HEK293 (cell line): ENCODE data around the gene ZNF561.

Experiments
- CTCF ChIA-PET: fragments of 350-600 bp; formaldehyde crosslinking; extraction: SDS; loops from one replicate; lab custom pipeline; 2021; ENCODE audit warnings: antibody characterized with exemption; lab: Yijun Ruan, JAX
- POLR2A ChIA-PET: fragments of 300-600 bp; formaldehyde crosslinking; extraction: SDS; loops from one replicate; lab custom pipeline; 2020; ENCODE audit warnings: antibody characterized with exemption, inconsistent platforms; lab: Yijun Ruan, JAX
- H3K27ac ChIP-seq: fragments of 200-500 bp; sonication (Bioruptor generic); 2 replicates; pipeline ENCODE4 v1.5.1; 2014; ENCODE audit warnings: low read depth, low read length, control low read depth, inconsistent platforms; ENCODE audit errors: extremely low read depth
- H3K36me3 ChIP-seq, 2 experiments: fragments of 200-500 bp in 1 of 2; sonication (Bioruptor generic) in 1 of 2; 1 replicate in 1 of 2; 2 replicates in 1 of 2; pipeline ENCODE4 v1.5.1; 2014 to 2017; ENCODE audit warnings: inconsistent platforms in 2 of 2, low read length in 2 of 2; ENCODE audit not compliant: control insufficient read depth in 2 of 2, insufficient read depth in 1 of 2
- H3K4me1 ChIP-seq: fragments of 200-500 bp; sonication (Bioruptor generic); 2 replicates; pipeline ENCODE4 v1.5.1; 2014; ENCODE audit warnings: mild to moderate bottlenecking, low read length, inconsistent platforms; ENCODE audit not compliant: control insufficient read depth, insufficient read depth
- H3K4me3 ChIP-seq: 2 replicates; pipeline ENCODE4 v1.5.1; 2011; ENCODE audit warnings: low read depth, mild to moderate bottlenecking, control low read depth, low read length, moderate library complexity
- H3K9me3 ChIP-seq: fragments of 200-500 bp; sonication (Bioruptor generic); 2 replicates; pipeline ENCODE4 v1.5.1; 2014; ENCODE audit warnings: low read depth, low read length, inconsistent platforms; ENCODE audit not compliant: control insufficient read depth, insufficient read depth
- BCL6B ChIP-seq: fragments of 450-650 bp; formaldehyde crosslinking; IDR thresholded peaks from 2 replicates; pipeline ENCODE4 v1.5.1; 2017; ENCODE audit warnings: missing biosample characterization, missing genetic modification characterization
- ELK4 ChIP-seq: IDR thresholded peaks from 2 replicates; pipeline ENCODE4 v1.6.1; 2011; ENCODE audit warnings: mild to moderate bottlenecking, low read depth, low read length, borderline replicate concordance
- HOXC10 ChIP-seq: sonication (generic); formaldehyde crosslinking; IDR thresholded peaks from 2 replicates; pipeline ENCODE4 v1.8.1; 2023; ENCODE audit warnings: mild to moderate bottlenecking, missing genetic modification reagents
- KLF7 ChIP-seq: fragments of 450-650 bp; formaldehyde crosslinking; IDR thresholded peaks from 2 replicates; pipeline ENCODE4 v1.5.1; 2016; ENCODE audit warnings: missing biosample characterization, missing genetic modification characterization, borderline replicate concordance
- KLF9 ChIP-seq: fragments of 450-650 bp; formaldehyde crosslinking; IDR thresholded peaks from 2 replicates; pipeline ENCODE4 v1.5.1; 2016; ENCODE audit warnings: missing biosample characterization, missing genetic modification characterization, low read depth
- OVOL3 ChIP-seq: fragments of 450-650 bp; formaldehyde crosslinking; IDR thresholded peaks from 2 replicates; pipeline ENCODE4 v1.5.1; 2016; ENCODE audit warnings: missing biosample characterization, missing genetic modification characterization
- SETDB1 ChIP-seq: IDR thresholded peaks from one replicate; pipeline ENCODE4 v1.6.1; 2017; ENCODE audit warnings: mild to moderate bottlenecking, low read length, moderate library complexity, mixed read lengths; ENCODE audit not compliant: insufficient read length
- ZBTB1 ChIP-seq: fragments of 450-650 bp; formaldehyde crosslinking; IDR thresholded peaks from 2 replicates; pipeline ENCODE4 v1.5.1; 2016; ENCODE audit warnings: missing biosample characterization, missing genetic modification characterization
- ZBTB17 ChIP-seq: fragments of 450-650 bp; formaldehyde crosslinking; IDR thresholded peaks from 2 replicates; pipeline ENCODE4 v1.5.1; 2016; ENCODE audit warnings: missing biosample characterization, missing genetic modification characterization
- ZBTB21 ChIP-seq: fragments of 450-650 bp; formaldehyde crosslinking; IDR thresholded peaks from 2 replicates; pipeline ENCODE4 v1.5.1; 2017; ENCODE audit warnings: missing biosample characterization, missing genetic modification characterization
- ZNF112 ChIP-seq: fragments of 450-650 bp; formaldehyde crosslinking; IDR thresholded peaks from 2 replicates; pipeline ENCODE4 v1.5.0; 2017; ENCODE audit warnings: missing biosample characterization, missing genetic modification characterization
- ZNF140 ChIP-seq: fragments of 450-650 bp; formaldehyde crosslinking; IDR thresholded peaks from 2 replicates; pipeline ENCODE4 v1.5.1; 2016; ENCODE audit warnings: missing biosample characterization, missing genetic modification characterization
- ZNF184 ChIP-seq: fragments of 450-650 bp; IDR thresholded peaks from 2 replicates; pipeline ENCODE4 v1.5.1; 2018; ENCODE audit warnings: missing biosample characterization, mild to moderate bottlenecking, missing genetic modification characterization
- ZNF274 ChIP-seq, 2 experiments: fragments of 200-500 bp in 1 of 2; fragments of 450-650 bp in 1 of 2; sonication (Bioruptor generic) in 1 of 2; formaldehyde crosslinking in 1 of 2; IDR thresholded peaks; 2 replicates each; pipeline versions ENCODE4 v1.5.1 to v1.6.1; 2014 to 2016; ENCODE audit warnings: borderline replicate concordance in 1 of 2, inconsistent platforms in 1 of 2, low read length in 1 of 2, missing biosample characterization in 1 of 2, missing genetic modification characterization in 1 of 2
- ZNF280D ChIP-seq: fragments of 450-650 bp; formaldehyde crosslinking; IDR thresholded peaks from 2 replicates; pipeline ENCODE4 v1.5.1; 2016; ENCODE audit warnings: missing biosample characterization, missing genetic modification characterization
- ZNF335 ChIP-seq: fragments of 450-650 bp; formaldehyde crosslinking; conservative IDR thresholded peaks from 2 replicates; pipeline ENCODE4 v1.5.1; 2016; ENCODE audit warnings: missing biosample characterization, missing genetic modification characterization
- ZNF341 ChIP-seq: fragments of 450-650 bp; formaldehyde crosslinking; IDR thresholded peaks from 2 replicates; pipeline ENCODE4; 2016; ENCODE audit warnings: low read depth, missing biosample characterization, missing genetic modification characterization
- ZNF350 ChIP-seq: fragments of 450-650 bp; formaldehyde crosslinking; IDR thresholded peaks from 2 replicates; pipeline ENCODE4 v1.5.0; 2017; ENCODE audit warnings: missing biosample characterization, mild to moderate bottlenecking, missing genetic modification characterization
- ZNF514 ChIP-seq: fragments of 450-650 bp; formaldehyde crosslinking; IDR thresholded peaks from 2 replicates; pipeline ENCODE4 v1.5.1; 2016; ENCODE audit warnings: missing biosample characterization, missing genetic modification characterization
- ZNF629 ChIP-seq: fragments of 450-650 bp; formaldehyde crosslinking; IDR thresholded peaks from 2 replicates; pipeline ENCODE4 v1.5.1; 2017; ENCODE audit warnings: missing biosample characterization, missing genetic modification characterization
- ZNF645 ChIP-seq: fragments of 450-650 bp; formaldehyde crosslinking; IDR thresholded peaks from 2 replicates; pipeline ENCODE4; 2016; ENCODE audit warnings: missing biosample characterization, missing genetic modification characterization
- ZNF664 ChIP-seq: fragments of 450-650 bp; formaldehyde crosslinking; IDR thresholded peaks from 2 replicates; pipeline ENCODE4 v1.5.1; 2016; ENCODE audit warnings: missing biosample characterization, missing genetic modification characterization
- TF ChIP-seq, protein P1 (sequence below): fragments of 450-650 bp; formaldehyde crosslinking; IDR thresholded peaks from 2 replicates; pipeline ENCODE4 v1.5.1; 2017; ENCODE audit warnings: missing biosample characterization, mild to moderate bottlenecking, missing genetic modification characterization, moderate library complexity
- TF ChIP-seq, protein P2 (sequence below): fragments of 450-650 bp; formaldehyde crosslinking; IDR thresholded peaks from 2 replicates; pipeline ENCODE4 v1.5.1; 2016; ENCODE audit warnings: missing biosample characterization, missing genetic modification characterization

ZNF561 gene

GRCh38 chr19:9621156-9622037 lies at the start of gene ZNF561 (continued):
- TF ChIP-seq, protein P1, sequence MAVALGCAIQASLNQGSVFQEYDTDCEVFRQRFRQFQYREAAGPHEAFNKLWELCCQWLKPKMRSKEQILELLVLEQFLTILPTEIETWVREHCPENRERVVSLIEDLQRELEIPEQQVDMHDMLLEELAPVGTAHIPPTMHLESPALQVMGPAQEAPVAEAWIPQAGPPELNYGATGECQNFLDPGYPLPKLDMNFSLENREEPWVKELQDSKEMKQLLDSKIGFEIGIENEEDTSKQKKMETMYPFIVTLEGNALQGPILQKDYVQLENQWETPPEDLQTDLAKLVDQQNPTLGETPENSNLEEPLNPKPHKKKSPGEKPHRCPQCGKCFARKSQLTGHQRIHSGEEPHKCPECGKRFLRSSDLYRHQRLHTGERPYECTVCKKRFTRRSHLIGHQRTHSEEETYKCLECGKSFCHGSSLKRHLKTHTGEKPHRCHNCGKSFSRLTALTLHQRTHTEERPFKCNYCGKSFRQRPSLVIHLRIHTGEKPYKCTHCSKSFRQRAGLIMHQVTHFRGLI (tag by site-specific recombination), result 0 out of 2 replicates have a peak, but pooled peaks have one; percentile 66
- no peak for TF ChIP-seq ZNF184 (tag by site-specific recombination)
- TF ChIP-seq ZNF112, result no peak
- 0 out of 2 replicates have a peak, but pooled peaks have one; percentile 21 for TF ChIP-seq ZNF664
- no peak for TF ChIP-seq ZNF645 (tag by site-specific recombination)
- no peak for TF ChIP-seq ZNF274 (IDR thresholded peaks at IDR 0.05; ENCODE audit: low read length)
- TF ChIP-seq ZNF274 (tag by site-specific recombination; IDR thresholded peaks at IDR 0.05; ENCODE audit: borderline replicate concordance), result no peak
- TF ChIP-seq, protein P2, sequence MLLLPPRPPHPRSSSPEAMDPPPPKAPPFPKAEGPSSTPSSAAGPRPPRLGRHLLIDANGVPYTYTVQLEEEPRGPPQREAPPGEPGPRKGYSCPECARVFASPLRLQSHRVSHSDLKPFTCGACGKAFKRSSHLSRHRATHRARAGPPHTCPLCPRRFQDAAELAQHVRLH (tag by site-specific recombination), result peak; percentile 85
- TF ChIP-seq ZNF514 (tag by site-specific recombination), result no peak
- TF ChIP-seq ZNF341 (tag by site-specific recombination), result peak; percentile 31; the same call in 1 of the 2 replicates
- peak; percentile 89 for TF ChIP-seq ZBTB21
- TF ChIP-seq ZNF335 (tag by site-specific recombination), result peak; percentile 74
- TF ChIP-seq HOXC10 (CRISPR knock-in tag), result no peak
- TF ChIP-seq KLF7 (tag by site-specific recombination), result peak; percentile 97
- TF ChIP-seq KLF9 (tag by site-specific recombination), result peak; percentile 71

DNA sequence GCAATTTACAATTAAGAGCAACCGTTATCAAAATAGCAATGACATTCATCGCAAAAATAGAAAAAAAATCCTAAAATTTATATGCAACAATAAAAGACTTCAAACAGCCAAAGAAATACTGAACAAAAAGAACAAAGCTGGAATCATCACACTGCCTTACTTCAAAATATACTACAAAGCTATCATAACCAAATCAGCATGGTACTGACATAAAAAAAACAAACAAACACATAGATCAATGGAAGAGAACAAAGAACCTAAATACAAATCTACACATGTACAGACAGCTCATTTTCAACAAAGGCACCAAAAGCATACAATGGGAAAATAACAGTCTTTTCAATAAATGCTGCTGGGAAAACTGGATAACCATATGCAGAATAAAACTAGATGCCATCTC lies 47.5 kb upstream of the ZNF561 start:
- H3K36me3 ChIP-seq, result peaks cover 19 to 27% of the 10 kb centered on the region in 2 experiments
- no peak overlapping the region for H3K27ac ChIP-seq
- H3K4me1 ChIP-seq, result no peaks in the 10 kb centered on the region
- ChIA-PET POLR2A (no interaction called here), CTCF (no interaction called here)
- H3K4me3 ChIP-seq, result no peak overlapping the region
- no peaks in the 10 kb centered on the region; the same call in 1 of the 2 replicates for H3K9me3 ChIP-seq
- peak; percentile 61 for TF ChIP-seq SETDB1
- no peak for TF ChIP-seq ZNF350 (tag by site-specific recombination)
- TF ChIP-seq, protein P1 (tag by site-specific recombination), result no peak
- TF ChIP-seq ELK4, result no peak
- no peak for TF ChIP-seq ZNF140 (tag by site-specific recombination)
- peak; percentile 96 for TF ChIP-seq ZNF280D (tag by site-specific recombination)
- no peak for TF ChIP-seq OVOL3 (tag by site-specific recombination)
- TF ChIP-seq ZBTB17 (tag by site-specific recombination), result no peak
- TF ChIP-seq, protein P2 (tag by site-specific recombination), result 0 out of 2 replicates have a peak, but pooled peaks have one; percentile 18
- no peak for TF ChIP-seq BCL6B (tag by site-specific recombination)
- no peak for TF ChIP-seq ZNF629 (tag by site-specific recombination)
- TF ChIP-seq ZBTB1, result no peak
